Measurements from ENCODE around the gene CHN2. TPM values are rescaled to one million over a fixed set of nuclear protein-coding genes. Genes with fewer than 3 reads are reported as not detected.

The CHN2 gene
- total and polyA plus RNA-seq, 8 donors = 2.8 to 8.9 (median 4.3) TPM

DNA sequence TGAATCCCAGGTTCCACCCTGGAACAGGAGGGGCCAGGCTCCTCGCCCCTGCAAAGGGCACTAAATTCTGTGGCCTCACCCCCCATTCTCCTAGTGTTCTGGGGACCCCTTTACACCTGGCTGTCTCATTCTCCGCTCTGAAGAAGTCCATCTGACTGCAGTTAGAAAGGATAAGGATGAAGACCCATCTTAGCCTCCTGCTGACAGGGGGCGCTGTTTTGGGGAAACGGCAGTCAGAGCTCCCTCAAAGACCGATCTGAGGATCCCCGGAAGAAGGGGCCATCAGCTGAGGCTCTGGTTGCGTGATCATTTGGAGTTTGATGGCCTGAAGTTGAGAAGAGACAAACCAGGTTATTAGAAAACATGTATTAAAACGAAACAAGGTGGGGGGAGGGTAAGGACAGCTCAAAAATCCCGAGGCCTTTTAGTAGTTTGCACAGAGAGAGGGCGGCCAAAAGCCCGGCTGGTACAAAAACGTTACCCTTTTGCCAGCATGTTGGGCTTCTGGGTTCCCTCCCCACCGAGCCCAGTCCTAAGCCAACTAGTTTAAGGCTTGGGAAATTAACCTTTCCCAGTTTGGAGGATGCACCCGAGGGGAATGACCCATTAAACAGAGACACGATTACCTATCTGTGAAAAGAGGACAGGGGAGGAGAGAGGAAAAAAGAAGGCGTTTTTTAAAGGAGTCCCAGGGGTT lies 102.8 kb downstream of the CHN2 start:
- H3K27me3 ChIP-seq = no peaks in the 10 kb centered on the region
- no peaks in the 10 kb centered on the region for H3K36me3 ChIP-seq
- H3K4me3 ChIP-seq = no peak overlapping the region
- TF ChIP-seq, protein P1, sequence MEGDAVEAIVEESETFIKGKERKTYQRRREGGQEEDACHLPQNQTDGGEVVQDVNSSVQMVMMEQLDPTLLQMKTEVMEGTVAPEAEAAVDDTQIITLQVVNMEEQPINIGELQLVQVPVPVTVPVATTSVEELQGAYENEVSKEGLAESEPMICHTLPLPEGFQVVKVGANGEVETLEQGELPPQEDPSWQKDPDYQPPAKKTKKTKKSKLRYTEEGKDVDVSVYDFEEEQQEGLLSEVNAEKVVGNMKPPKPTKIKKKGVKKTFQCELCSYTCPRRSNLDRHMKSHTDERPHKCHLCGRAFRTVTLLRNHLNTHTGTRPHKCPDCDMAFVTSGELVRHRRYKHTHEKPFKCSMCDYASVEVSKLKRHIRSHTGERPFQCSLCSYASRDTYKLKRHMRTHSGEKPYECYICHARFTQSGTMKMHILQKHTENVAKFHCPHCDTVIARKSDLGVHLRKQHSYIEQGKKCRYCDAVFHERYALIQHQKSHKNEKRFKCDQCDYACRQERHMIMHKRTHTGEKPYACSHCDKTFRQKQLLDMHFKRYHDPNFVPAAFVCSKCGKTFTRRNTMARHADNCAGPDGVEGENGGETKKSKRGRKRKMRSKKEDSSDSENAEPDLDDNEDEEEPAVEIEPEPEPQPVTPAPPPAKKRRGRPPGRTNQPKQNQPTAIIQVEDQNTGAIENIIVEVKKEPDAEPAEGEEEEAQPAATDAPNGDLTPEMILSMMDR (IDR thresholded peaks at IDR 0.05) = no peak
- H3K9me3 ChIP-seq = no peaks in the 10 kb centered on the region
- H3K4me1 ChIP-seq = no peaks in the 10 kb centered on the region
- ATAC-seq = no peak
- no peak for DNase-seq
- H3K27ac ChIP-seq = no peak overlapping the region
- intact Hi-C loops (cut with DNase I) = no loop called here

DNA sequence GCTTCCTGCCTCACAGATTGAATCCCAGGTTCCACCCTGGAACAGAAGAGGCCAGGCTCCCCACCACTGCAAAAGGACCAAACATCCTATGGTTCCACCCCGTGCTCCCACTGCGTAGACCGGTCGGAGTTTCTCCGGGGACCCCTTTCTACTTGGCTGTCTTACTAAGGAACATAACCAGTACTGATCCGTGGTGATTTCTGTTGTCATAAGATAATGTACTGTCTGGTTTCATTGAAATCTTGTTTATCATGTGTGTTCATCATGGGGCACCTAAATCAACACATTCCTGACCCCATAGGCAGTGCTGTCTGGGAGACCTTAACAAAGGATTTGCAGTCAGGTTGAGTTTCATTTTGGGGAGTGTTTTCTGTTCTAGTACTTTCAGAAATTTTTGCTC lies 104.5 kb downstream of the CHN2 start:
- intact Hi-C loops (cut with DNase I) = no loop called here
- TF ChIP-seq, protein P1 (IDR thresholded peaks at IDR 0.05) = no peak
- H3K9me3 ChIP-seq = no peaks in the 10 kb centered on the region
- no peaks in the 10 kb centered on the region for H3K36me3 ChIP-seq
- ATAC-seq = no peak
- H3K4me3 ChIP-seq = no peak overlapping the region
- no peaks in the 10 kb centered on the region for H3K4me1 ChIP-seq
- H3K27ac ChIP-seq = no peak overlapping the region
- DNase-seq = no peak
- H3K27me3 ChIP-seq = no peaks in the 10 kb centered on the region

DNA sequence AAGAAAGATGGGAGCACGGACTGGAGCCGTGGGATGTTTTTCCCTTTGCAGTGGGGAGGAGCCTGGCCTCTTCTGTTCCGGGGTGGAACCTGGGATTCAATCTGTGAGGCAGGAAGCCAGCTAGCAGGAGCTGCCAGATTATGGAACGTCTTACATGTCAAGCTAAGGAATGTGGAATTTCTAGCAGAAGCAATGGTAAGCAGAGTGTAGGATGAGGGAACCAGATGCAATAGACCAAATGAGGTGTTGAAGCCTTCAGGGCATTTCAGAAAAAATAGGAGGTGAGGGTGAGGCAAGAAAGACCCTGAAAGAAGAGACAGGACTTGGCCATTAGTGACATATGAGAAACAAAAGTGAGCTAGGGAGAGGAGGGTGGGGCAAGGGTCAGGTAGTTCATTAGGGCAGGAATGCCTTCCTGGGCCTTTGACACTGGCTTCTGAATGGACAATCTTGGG lies 105.5 kb downstream of the CHN2 start:
- intact Hi-C loops (cut with DNase I) = no loop called here
- Histone ChIP-seq H3K27ac (no peak overlapping the region), H3K9me3 (no peaks in the 10 kb centered on the region), H3K27me3 (no peaks in the 10 kb centered on the region), H3K4me3 (no peak overlapping the region), H3K4me1 (no peaks in the 10 kb centered on the region), H3K36me3 (no peaks in the 10 kb centered on the region)
- DNase-seq = no peak
- TF ChIP-seq, protein P1 (IDR thresholded peaks at IDR 0.05) = no peak
- no peak for ATAC-seq

DNA sequence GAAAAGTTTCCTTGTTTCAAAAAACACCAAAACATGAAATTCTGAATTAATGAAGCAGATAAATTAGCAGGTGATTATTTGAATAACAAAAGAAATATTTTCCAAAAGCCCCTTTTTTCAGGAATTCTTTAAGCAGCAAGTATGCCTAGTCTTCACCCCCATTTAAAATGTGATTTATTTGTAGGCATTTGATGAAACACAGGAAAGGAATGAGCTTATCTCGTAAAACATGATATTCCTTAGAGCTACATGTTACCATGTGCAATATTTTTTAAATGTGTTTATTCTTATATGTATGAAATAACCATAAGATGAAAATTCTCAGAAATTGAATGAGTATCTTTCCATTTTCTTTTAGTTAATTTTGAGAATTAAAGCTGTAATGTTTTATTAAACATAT lies 106.1 kb downstream of the CHN2 start:
- Histone ChIP-seq H3K27ac (no peak overlapping the region), H3K9me3 (no peaks in the 10 kb centered on the region), H3K4me3 (no peak overlapping the region), H3K36me3 (no peaks in the 10 kb centered on the region), H3K4me1 (no peaks in the 10 kb centered on the region), H3K27me3 (no peaks in the 10 kb centered on the region)
- DNase-seq (no peak), ATAC-seq (no peak)
- TF ChIP-seq, protein P1 (IDR thresholded peaks at IDR 0.05) = no peak
- intact Hi-C loops (cut with DNase I) = no loop called here

DNA sequence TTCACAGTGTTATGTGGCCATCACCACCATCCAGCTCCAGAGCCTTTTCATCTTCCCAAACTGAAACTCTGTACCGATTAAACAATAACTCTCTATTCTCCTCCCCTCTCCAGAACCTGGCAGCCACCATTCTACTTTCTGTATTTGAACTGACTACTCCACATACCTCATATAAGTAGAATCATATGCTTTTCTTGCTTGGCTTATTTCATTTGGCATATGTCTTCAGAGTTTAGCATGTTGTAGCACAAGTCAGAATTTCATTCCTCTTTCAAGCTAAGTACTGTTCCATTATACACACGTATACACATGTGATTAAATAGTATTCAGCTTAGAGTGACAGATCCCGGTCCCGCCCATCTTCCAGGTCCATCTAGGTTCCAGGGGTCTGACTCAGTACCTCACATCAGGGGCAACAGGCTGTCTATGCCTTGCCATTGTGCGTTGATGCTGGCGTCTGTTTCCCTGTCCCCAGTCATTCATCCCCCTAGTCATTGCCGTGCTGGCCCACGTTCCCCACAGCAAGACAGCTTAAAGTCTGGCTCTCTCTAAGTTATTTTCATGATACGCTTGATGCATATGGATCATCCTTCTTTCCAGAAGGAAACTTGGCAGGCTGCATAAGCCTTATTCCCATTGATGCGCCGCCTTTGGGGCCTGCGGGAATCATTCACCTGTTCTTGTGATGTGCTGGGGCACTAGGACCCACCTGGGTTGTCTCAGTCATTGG lies 108.3 kb downstream of the CHN2 start:
- ATAC-seq (no peak), DNase-seq (no peak)
- Histone ChIP-seq H3K9me3 (no peaks in the 10 kb centered on the region), H3K27me3 (no peaks in the 10 kb centered on the region), H3K27ac (no peak overlapping the region), H3K4me1 (no peaks in the 10 kb centered on the region), H3K4me3 (no peak overlapping the region), H3K36me3 (no peaks in the 10 kb centered on the region)
- TF ChIP-seq, protein P1 (IDR thresholded peaks at IDR 0.05) = no peak
- intact Hi-C loops (cut with DNase I) = no loop called here
